Measurements from ENCODE around the gene FRMD8. TPM values are rescaled to one million over a fixed set of nuclear protein-coding genes. Genes with fewer than 3 reads are reported as not detected.

Gene FRMD8
- total RNA-seq, 1 donor from 2014 or later = 99.3 TPM

GRCh38 chr11:65363770-65364169, 22.7 kb upstream of the FRMD8 start:
- H3K4me1 ChIP-seq = no peaks in the 10 kb centered on the region
- no peak overlapping the region for H3K4me3 ChIP-seq
- H3K9me3 ChIP-seq = no peaks in the 10 kb centered on the region
- H3K27me3 ChIP-seq = no peaks in the 10 kb centered on the region
- no peak overlapping the region for H3K27ac ChIP-seq
- intact Hi-C loops (cut with DNase I) = no loop called here
- no peak for DNase-seq (ENCODE audit: low spot score in 2 of 2)
- H3K36me3 ChIP-seq = no peaks in the 10 kb centered on the region
- TF ChIP-seq, protein P1, sequence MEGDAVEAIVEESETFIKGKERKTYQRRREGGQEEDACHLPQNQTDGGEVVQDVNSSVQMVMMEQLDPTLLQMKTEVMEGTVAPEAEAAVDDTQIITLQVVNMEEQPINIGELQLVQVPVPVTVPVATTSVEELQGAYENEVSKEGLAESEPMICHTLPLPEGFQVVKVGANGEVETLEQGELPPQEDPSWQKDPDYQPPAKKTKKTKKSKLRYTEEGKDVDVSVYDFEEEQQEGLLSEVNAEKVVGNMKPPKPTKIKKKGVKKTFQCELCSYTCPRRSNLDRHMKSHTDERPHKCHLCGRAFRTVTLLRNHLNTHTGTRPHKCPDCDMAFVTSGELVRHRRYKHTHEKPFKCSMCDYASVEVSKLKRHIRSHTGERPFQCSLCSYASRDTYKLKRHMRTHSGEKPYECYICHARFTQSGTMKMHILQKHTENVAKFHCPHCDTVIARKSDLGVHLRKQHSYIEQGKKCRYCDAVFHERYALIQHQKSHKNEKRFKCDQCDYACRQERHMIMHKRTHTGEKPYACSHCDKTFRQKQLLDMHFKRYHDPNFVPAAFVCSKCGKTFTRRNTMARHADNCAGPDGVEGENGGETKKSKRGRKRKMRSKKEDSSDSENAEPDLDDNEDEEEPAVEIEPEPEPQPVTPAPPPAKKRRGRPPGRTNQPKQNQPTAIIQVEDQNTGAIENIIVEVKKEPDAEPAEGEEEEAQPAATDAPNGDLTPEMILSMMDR (IDR thresholded peaks at IDR 0.05) = no peak

GRCh38 chr11:65366340-65366773, 20.1 kb upstream of the FRMD8 start:
- TF ChIP-seq, protein P1 (IDR thresholded peaks at IDR 0.05) = peak; percentile 76 to 86 (median 82)
- Histone ChIP-seq H3K9me3 (no peaks in the 10 kb centered on the region), H3K4me1 (peaks cover 0 to 7% of the 10 kb centered on the region in 2 donors), H3K36me3 (no peaks in the 10 kb centered on the region), H3K27me3 (no peaks in the 10 kb centered on the region), H3K4me3 (no peak overlapping the region), H3K27ac (no peak overlapping the region)
- intact Hi-C loops (cut with DNase I) = loop anchor here (2.0 kb wide), 1 partner anchor 142 kb away; no protein-coding TSS in a partner anchor
- no peak for DNase-seq (ENCODE audit: low spot score in 2 of 2)

GRCh38 chr11:65370659-65371049, 15.8 kb upstream of the FRMD8 start:
- no peaks in the 10 kb centered on the region for H3K36me3 ChIP-seq
- TF ChIP-seq, protein P1 (IDR thresholded peaks at IDR 0.05) = no peak
- H3K27ac ChIP-seq = peak overlapping the region; percentile 86 to 91
- H3K9me3 ChIP-seq = no peaks in the 10 kb centered on the region
- H3K27me3 ChIP-seq = no peaks in the 10 kb centered on the region
- no peak for DNase-seq (ENCODE audit: low spot score in 2 of 2)
- intact Hi-C loops (cut with DNase I) = loop anchor here (1.0 to 2.0 kb wide), 2 partner anchors 16 to 46 kb away; partner anchors contain the start of gene FRMD8
- H3K4me1 ChIP-seq = peaks cover 0 to 13% of the 10 kb centered on the region in 2 donors
- H3K4me3 ChIP-seq = no peak overlapping the region

GRCh38 chr11:65373839-65374580, 12.4 kb upstream of the FRMD8 start:
- TF ChIP-seq, protein P1 (IDR thresholded peaks at IDR 0.05) = no peak
- no peak for DNase-seq (ENCODE audit: low spot score in 2 of 2)
- Histone ChIP-seq H3K4me1 (peaks cover 0 to 13% of the 10 kb centered on the region in 2 donors), H3K27me3 (no peaks in the 10 kb centered on the region), H3K4me3 (no peak overlapping the region), H3K27ac (no peak overlapping the region), H3K9me3 (no peaks in the 10 kb centered on the region), H3K36me3 (no peaks in the 10 kb centered on the region)
- intact Hi-C loops (cut with DNase I) = no loop called here

GRCh38 chr11:65375012-65375411, 11.4 kb upstream of the FRMD8 start:
- H3K36me3 ChIP-seq = no peaks in the 10 kb centered on the region
- H3K27ac ChIP-seq = no peak overlapping the region
- TF ChIP-seq, protein P1 (IDR thresholded peaks at IDR 0.05) = no peak
- no peak for DNase-seq (ENCODE audit: low spot score in 2 of 2)
- intact Hi-C loops (cut with DNase I) = no loop called here
- H3K27me3 ChIP-seq = no peaks in the 10 kb centered on the region
- H3K4me1 ChIP-seq = peaks cover 0 to 13% of the 10 kb centered on the region in 2 donors
- no peaks in the 10 kb centered on the region for H3K9me3 ChIP-seq
- no peak overlapping the region for H3K4me3 ChIP-seq
